ENCODE measurements around the gene RNLS.

DNA sequence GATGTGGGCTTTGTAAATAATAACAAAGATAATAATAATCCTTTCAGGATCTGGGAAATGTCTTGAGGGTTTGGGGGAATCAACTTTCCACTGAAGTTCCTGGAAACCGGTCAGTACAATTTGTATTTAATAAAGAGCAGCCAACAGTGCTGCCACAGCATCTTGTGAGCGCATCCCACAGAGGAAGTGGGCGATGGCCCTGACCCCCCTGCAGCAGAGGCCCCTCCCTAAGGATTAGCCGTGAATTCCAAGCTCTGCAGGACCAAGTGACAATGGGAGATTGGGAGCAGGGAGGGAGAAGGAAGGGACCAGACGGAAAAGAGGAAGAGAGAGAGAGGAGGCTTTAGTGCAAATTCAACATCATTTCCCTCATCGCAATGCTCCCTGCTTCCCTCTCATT is 349.2 kb downstream of the RNLS start:
- TF ChIP-seq, protein P1, sequence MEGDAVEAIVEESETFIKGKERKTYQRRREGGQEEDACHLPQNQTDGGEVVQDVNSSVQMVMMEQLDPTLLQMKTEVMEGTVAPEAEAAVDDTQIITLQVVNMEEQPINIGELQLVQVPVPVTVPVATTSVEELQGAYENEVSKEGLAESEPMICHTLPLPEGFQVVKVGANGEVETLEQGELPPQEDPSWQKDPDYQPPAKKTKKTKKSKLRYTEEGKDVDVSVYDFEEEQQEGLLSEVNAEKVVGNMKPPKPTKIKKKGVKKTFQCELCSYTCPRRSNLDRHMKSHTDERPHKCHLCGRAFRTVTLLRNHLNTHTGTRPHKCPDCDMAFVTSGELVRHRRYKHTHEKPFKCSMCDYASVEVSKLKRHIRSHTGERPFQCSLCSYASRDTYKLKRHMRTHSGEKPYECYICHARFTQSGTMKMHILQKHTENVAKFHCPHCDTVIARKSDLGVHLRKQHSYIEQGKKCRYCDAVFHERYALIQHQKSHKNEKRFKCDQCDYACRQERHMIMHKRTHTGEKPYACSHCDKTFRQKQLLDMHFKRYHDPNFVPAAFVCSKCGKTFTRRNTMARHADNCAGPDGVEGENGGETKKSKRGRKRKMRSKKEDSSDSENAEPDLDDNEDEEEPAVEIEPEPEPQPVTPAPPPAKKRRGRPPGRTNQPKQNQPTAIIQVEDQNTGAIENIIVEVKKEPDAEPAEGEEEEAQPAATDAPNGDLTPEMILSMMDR (IDR thresholded peaks at IDR 0.05; ENCODE audit: control extremely low read depth in 1 of 3, insufficient read depth in 1 of 3, low read depth in 1 of 3, low read length in 3 of 3), result no peak
- TF ChIP-seq POLR2AphosphoS5 (IDR thresholded peaks at IDR 0.05; ENCODE audit: low read depth, low read length), result no peak
- TF ChIP-seq, protein P2, sequence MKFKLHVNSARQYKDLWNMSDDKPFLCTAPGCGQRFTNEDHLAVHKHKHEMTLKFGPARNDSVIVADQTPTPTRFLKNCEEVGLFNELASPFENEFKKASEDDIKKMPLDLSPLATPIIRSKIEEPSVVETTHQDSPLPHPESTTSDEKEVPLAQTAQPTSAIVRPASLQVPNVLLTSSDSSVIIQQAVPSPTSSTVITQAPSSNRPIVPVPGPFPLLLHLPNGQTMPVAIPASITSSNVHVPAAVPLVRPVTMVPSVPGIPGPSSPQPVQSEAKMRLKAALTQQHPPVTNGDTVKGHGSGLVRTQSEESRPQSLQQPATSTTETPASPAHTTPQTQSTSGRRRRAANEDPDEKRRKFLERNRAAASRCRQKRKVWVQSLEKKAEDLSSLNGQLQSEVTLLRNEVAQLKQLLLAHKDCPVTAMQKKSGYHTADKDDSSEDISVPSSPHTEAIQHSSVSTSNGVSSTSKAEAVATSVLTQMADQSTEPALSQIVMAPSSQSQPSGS (IDR thresholded peaks at IDR 0.05; ENCODE audit: low read length), result no peak
- TF ChIP-seq RNF2 (IDR thresholded peaks at IDR 0.05; ENCODE audit: borderline replicate concordance, low read depth, low read length, missing control alignments, poor library complexity, severe bottlenecking), result no peak
- TF ChIP-seq, protein P3, sequence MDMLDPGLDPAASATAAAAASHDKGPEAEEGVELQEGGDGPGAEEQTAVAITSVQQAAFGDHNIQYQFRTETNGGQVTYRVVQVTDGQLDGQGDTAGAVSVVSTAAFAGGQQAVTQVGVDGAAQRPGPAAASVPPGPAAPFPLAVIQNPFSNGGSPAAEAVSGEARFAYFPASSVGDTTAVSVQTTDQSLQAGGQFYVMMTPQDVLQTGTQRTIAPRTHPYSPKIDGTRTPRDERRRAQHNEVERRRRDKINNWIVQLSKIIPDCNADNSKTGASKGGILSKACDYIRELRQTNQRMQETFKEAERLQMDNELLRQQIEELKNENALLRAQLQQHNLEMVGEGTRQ (IDR thresholded peaks at IDR 0.05; ENCODE audit: low read length), result no peak
- no peak for TF ChIP-seq BRCA1 (IDR thresholded peaks at IDR 0.05; ENCODE audit: low read depth, low read length)
- no peak for TF ChIP-seq CBX5 (IDR thresholded peaks at IDR 0.05; ENCODE audit: low read depth, low read length)
- no peak for TF ChIP-seq CREB1 (IDR thresholded peaks at IDR 0.05)
- no peak for TF ChIP-seq EP300 (IDR thresholded peaks at IDR 0.05; ENCODE audit: borderline replicate concordance in 1 of 2, low read depth in 2 of 2, low read length in 2 of 2)
- TF ChIP-seq RAD21 (IDR thresholded peaks at IDR 0.05 in 1 of 2, conservative IDR thresholded peaks at IDR 0.05 in 1 of 2; ENCODE audit: low read depth in 2 of 2, low read length in 2 of 2), result no peak
- TF ChIP-seq POLR2A (IDR thresholded peaks at IDR 0.05; ENCODE audit: control extremely low read depth in 1 of 2, low read depth in 2 of 2, low read length in 2 of 2), result no peak
- no peak for TF ChIP-seq SUZ12 (IDR thresholded peaks at IDR 0.05; ENCODE audit: low read length)
